ENCODE results near the gene CLDN24. TPM values are rescaled to one million over a fixed set of nuclear protein-coding genes. Genes with fewer than 3 reads are reported as not detected.
"Not testable (repeated sequence)": the region's sequence is repeated elsewhere in the genome, so short reads cannot be mapped to it uniquely, and the experiment has no call there.

CLDN24 gene
- polyA plus RNA-seq, 3 donors: 0.40 to 0.46 TPM; not detected in 1

GRCh38 chr4:183324056-183324455 is 1.8 kb upstream of the CLDN24 start:
- DNase-seq (ENCODE audit: low read depth in 3 of 3, low spot score in 2 of 3): not testable (repeated sequence)

GRCh38 chr4:183323295-183323694 is 1.1 kb upstream of the CLDN24 start:
- no peak for DNase-seq (ENCODE audit: low read depth in 3 of 3, low spot score in 2 of 3)

GRCh38 chr4:183321516-183321915 is 710 bp downstream of the CLDN24 start:
- DNase-seq (ENCODE audit: low read depth in 3 of 3, low spot score in 2 of 3): no peak

GRCh38 chr4:183321079-183321478 is 1.1 kb downstream of the CLDN24 start:
- DNase-seq (ENCODE audit: low read depth in 3 of 3, low spot score in 2 of 3): no peak

GRCh38 chr4:183320211-183321059 is 1.8 kb downstream of the CLDN24 start, which contains the start of gene CLDN22:
CLDN22 (minus strand) TSS chr4:183320276; CDS start chr4:183320218, 58 bp downstream.
- DNase-seq (ENCODE audit: low read depth in 3 of 3, low spot score in 2 of 3): no peak

GRCh38 chr4:183318656-183319055 is 3.6 kb downstream of the CLDN24 start:
- DNase-seq (ENCODE audit: low read depth in 3 of 3, low spot score in 2 of 3): no peak

- DNase-seq (ENCODE audit: low read depth in 3 of 3, low spot score in 2 of 3): no peak
Measured at GRCh38 chr4:183314806-183315205, 7.4 kb downstream of the CLDN24 start.

GRCh38 chr4:183314336-183314735 is 7.9 kb downstream of the CLDN24 start:
- DNase-seq (ENCODE audit: low read depth in 3 of 3, low spot score in 2 of 3): no peak

GRCh38 chr4:183312841-183313240 is 9.4 kb downstream of the CLDN24 start:
- no peak for DNase-seq (ENCODE audit: low read depth in 3 of 3, low spot score in 2 of 3)

GRCh38 chr4:183306811-183307210 is 15.4 kb downstream of the CLDN24 start:
- DNase-seq (ENCODE audit: low read depth in 3 of 3, low spot score in 2 of 3): no peak

GRCh38 chr4:183304538-183304937 is 17.7 kb downstream of the CLDN24 start:
- DNase-seq (ENCODE audit: low read depth in 3 of 3, low spot score in 2 of 3): no peak

- no peak for DNase-seq (ENCODE audit: low read depth in 3 of 3, low spot score in 2 of 3)
Measured at GRCh38 chr4:183304067-183304466, 18.2 kb downstream of the CLDN24 start.

GRCh38 chr4:183303301-183303700 is 18.9 kb downstream of the CLDN24 start:
- no peak for DNase-seq (ENCODE audit: low read depth in 3 of 3, low spot score in 2 of 3)

GRCh38 chr4:183300655-183301054 is 21.6 kb downstream of the CLDN24 start:
- no peak for DNase-seq (ENCODE audit: low read depth in 3 of 3, low spot score in 2 of 3)

GRCh38 chr4:183300070-183300469 is 22.2 kb downstream of the CLDN24 start:
- DNase-seq (ENCODE audit: low read depth in 3 of 3, low spot score in 2 of 3): no peak

GRCh38 chr4:183299464-183299863 is 22.8 kb downstream of the CLDN24 start:
- no peak for DNase-seq (ENCODE audit: low read depth in 3 of 3, low spot score in 2 of 3)

- DNase-seq (ENCODE audit: low read depth in 3 of 3, low spot score in 2 of 3): no peak
Measured at GRCh38 chr4:183297675-183298074, 24.6 kb downstream of the CLDN24 start.

GRCh38 chr4:183295711-183296110 is 26.5 kb downstream of the CLDN24 start:
- DNase-seq (ENCODE audit: low read depth in 3 of 3, low spot score in 2 of 3): no peak

GRCh38 chr4:183291070-183291469 is 31.2 kb downstream of the CLDN24 start:
- no peak for DNase-seq (ENCODE audit: low read depth in 3 of 3, low spot score in 2 of 3)

GRCh38 chr4:183289688-183290087 is 32.5 kb downstream of the CLDN24 start:
- DNase-seq (ENCODE audit: low read depth in 3 of 3, low spot score in 2 of 3): no peak

- DNase-seq (ENCODE audit: low read depth in 3 of 3, low spot score in 2 of 3): no peak
Measured at GRCh38 chr4:183288955-183289354, 33.3 kb downstream of the CLDN24 start.

GRCh38 chr4:183287677-183288076 is 34.5 kb downstream of the CLDN24 start:
- DNase-seq (ENCODE audit: low read depth in 3 of 3, low spot score in 2 of 3): no peak

- no peak for DNase-seq (ENCODE audit: low read depth in 3 of 3, low spot score in 2 of 3)
Measured at GRCh38 chr4:183287309-183287659, 34.9 kb downstream of the CLDN24 start.

All from right renal cortex interstitium (tissue), 3 donors.